Ovary (tissue), 3 donors: ENCODE data around the gene DTNA.

Experiments used
- EP300 ChIP-seq: sonication (generic); formaldehyde crosslinking; IDR thresholded peaks from one replicate; pipeline ENCODE4 v1.6.1; 2017; ENCODE audit warnings: antibody characterized with exemption
- TF ChIP-seq, protein P1 (sequence below), 3 donors: fragments of 450-650 bp in 2 of 3; fragments of 200-600 bp in 1 of 3; IDR thresholded peaks; one replicate each; pipeline versions ENCODE4 v1.5.1 to v1.8.0; 2016 to 2022; ENCODE audit warnings: antibody characterized with exemption in 3 of 3, mild to moderate bottlenecking in 1 of 3
- donor health status: DM: no; HTN: no; CAD: no.

DNA sequence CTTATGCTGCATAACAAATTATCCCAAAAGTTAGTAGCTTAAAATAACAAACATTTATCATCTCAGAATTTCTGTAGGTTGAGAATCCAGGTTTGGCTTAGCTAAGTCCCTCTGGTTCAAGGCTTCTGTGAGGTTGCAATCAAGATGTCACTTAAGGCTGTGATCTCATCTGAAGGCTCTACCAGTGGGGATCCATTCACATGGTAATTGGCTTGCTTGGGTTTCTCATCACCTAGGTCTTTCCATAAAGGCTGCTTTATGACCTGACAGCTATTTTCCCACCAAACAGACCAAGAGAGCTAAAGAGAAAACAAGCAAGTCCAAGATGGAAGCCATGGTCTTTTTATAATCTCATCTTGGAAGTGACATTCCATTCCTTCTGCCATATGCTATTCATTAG, 137.3 kb downstream of the DTNA start:
- TF ChIP-seq, protein P1, sequence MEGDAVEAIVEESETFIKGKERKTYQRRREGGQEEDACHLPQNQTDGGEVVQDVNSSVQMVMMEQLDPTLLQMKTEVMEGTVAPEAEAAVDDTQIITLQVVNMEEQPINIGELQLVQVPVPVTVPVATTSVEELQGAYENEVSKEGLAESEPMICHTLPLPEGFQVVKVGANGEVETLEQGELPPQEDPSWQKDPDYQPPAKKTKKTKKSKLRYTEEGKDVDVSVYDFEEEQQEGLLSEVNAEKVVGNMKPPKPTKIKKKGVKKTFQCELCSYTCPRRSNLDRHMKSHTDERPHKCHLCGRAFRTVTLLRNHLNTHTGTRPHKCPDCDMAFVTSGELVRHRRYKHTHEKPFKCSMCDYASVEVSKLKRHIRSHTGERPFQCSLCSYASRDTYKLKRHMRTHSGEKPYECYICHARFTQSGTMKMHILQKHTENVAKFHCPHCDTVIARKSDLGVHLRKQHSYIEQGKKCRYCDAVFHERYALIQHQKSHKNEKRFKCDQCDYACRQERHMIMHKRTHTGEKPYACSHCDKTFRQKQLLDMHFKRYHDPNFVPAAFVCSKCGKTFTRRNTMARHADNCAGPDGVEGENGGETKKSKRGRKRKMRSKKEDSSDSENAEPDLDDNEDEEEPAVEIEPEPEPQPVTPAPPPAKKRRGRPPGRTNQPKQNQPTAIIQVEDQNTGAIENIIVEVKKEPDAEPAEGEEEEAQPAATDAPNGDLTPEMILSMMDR (IDR thresholded peaks at IDR 0.05): no peak
- no peak for TF ChIP-seq EP300
